ENCODE measurements around the gene CARTPT. TPM values are rescaled to one million over a fixed set of nuclear protein-coding genes. Genes with fewer than 3 reads are reported as not detected.

Gene CARTPT
- total and polyA plus RNA-seq, 9 of the 15 experiments (the other 6 are each of a cell fraction or from before 2014, with no cell fraction given): not detected

- no peak overlapping the region for H3K4me2 ChIP-seq (ENCODE audit: insufficient read depth, low read length)
- no peaks in the 10 kb centered on the region for H3K79me2 ChIP-seq (ENCODE audit: control insufficient read depth, insufficient read depth, low read length)
- H2AFZ ChIP-seq (ENCODE audit: low read depth, low read length): no peak overlapping the region
- no peaks in the 10 kb centered on the region for H3K9me1 ChIP-seq (ENCODE audit: control insufficient read depth, insufficient read depth, low read length)
- in situ Hi-C loops (cut with MboI): no loop called here
- POLR2A ChIA-PET: interaction anchor here (0.7 to 1.3 kb wide), 2 partner anchors 14 to 210 kb away, joined by 3 to 6 read pairs; no protein-coding TSS in a partner anchor
- BruUV-seq (replicated peaks): no TSS peak
- H3K27ac ChIP-seq (ENCODE audit: extremely low read depth, low read depth, low read length): no peak overlapping the region
- no peaks in the 10 kb centered on the region for H4K20me1 ChIP-seq (replicated peaks; ENCODE audit: control insufficient read depth, insufficient read depth, low read length)
- intact Hi-C loops (cut with micrococcal nuclease): no loop called here
- no peak overlapping the region for H3K4me3 ChIP-seq
- FAIRE-seq: no peak
- H3K4me1 ChIP-seq (replicated peaks in 1 of 2; ENCODE audit: control insufficient read depth in 2 of 2, insufficient read depth in 2 of 2, low read length in 2 of 2): no peaks in the 10 kb centered on the region; a peak in 1 of 5 replicates
- peaks cover 4 to 9% of the 10 kb centered on the region in 2 experiments; a peak in 3 of 5 replicates for H3K27me3 ChIP-seq (ENCODE audit: control insufficient read depth in 2 of 2, insufficient read depth in 2 of 2, low read length in 2 of 2)
- no peak overlapping the region for H3K9ac ChIP-seq (ENCODE audit: insufficient read depth in 1 of 2, low read depth in 2 of 2, low read length in 2 of 2)
- H3K36me3 ChIP-seq (ENCODE audit: control insufficient read depth, insufficient read depth, low read length): no peaks in the 10 kb centered on the region
- TF ChIP-seq BRCA1 (IDR thresholded peaks at IDR 0.05) (no peak), BRCA1 (CRISPR knock-in tag; IDR thresholded peaks at IDR 0.05) (no peak), SPI1 (IDR thresholded peaks at IDR 0.05; ENCODE audit: borderline replicate concordance, low read depth, low read length) (no peak), ZNF274 (IDR thresholded peaks at IDR 0.05; ENCODE audit: borderline replicate concordance, low read depth, low read length) (no peak), TGIF2 (CRISPR knock-in tag; IDR thresholded peaks at IDR 0.05) (no peak), HDGF (IDR thresholded peaks at IDR 0.05) (no peak), TFAP4 (CRISPR knock-in tag; IDR thresholded peaks at IDR 0.05; ENCODE audit: borderline replicate concordance) (no peak), NCOA6 (IDR thresholded peaks at IDR 0.05) (no peak), LARP7 (IDR thresholded peaks at IDR 0.05) (no peak)
- ATAC-seq: no peak
- no peak for DNase-seq (ENCODE audit: extremely low read depth in 1 of 4, low spot score in 3 of 4)
- H3K9me3 ChIP-seq (replicated peaks; ENCODE audit: control insufficient read depth, insufficient read depth, low read depth, low read length): no peaks in the 10 kb centered on the region
- CTCF ChIA-PET (ENCODE audit: low intra/inter-chr PET ratio): no interaction called here
- 5% methylated on average over 2 of the region's 2 CpGs for WGBS (ENCODE audit: insufficient coverage, low coverage, missing lambda C conversion rate)
Measured at GRCh38 chr5:71684309-71684708, 34.8 kb upstream of the CARTPT start.

Data from K562 (cell line).